RWPE1 (cell line): ENCODE measurements around the gene ZNF282.
A peak's percentile ranks its signal among the peaks of the same experiment; 100 is the strongest.
"Not testable (repeated sequence)": the region's sequence is repeated elsewhere in the genome, so short reads cannot be mapped to it uniquely, and the experiment has no call there.

Experiments used
- CTCF ChIA-PET: fragments of 350-600 bp; sonication (Branson Sonifier 250); formaldehyde crosslinking; extraction: SDS; loops from one replicate; lab custom pipeline; 2021; lab: Yijun Ruan, JAX
- POLR2A ChIA-PET: fragments of 400-600 bp; formaldehyde crosslinking; extraction: SDS; loops from one replicate; lab custom pipeline; 2020; ENCODE audit warnings: antibody characterized with exemption; ENCODE audit not compliant: low non-redundant PET; lab: Yijun Ruan, JAX
- DNase-seq: peaks from one replicate; pipeline ENCODE4 v3.0.0; 2012; ENCODE audit warnings: low spot score
- H3K27ac ChIP-seq: fragments of 450-650 bp; 2 replicates; pipeline ENCODE4 v1.5.1; 2017
- CTCF ChIP-seq: fragments of 450-650 bp; conservative IDR thresholded peaks from 2 replicates; pipeline ENCODE4 v1.5.1; 2017; ENCODE audit warnings: low read depth, mild to moderate bottlenecking

The ZNF282 gene

GRCh38 chr7:149220534-149220933 is 25.2 kb downstream of the ZNF282 start:
- TF ChIP-seq CTCF: no peak
- ChIA-PET CTCF (no interaction called here), POLR2A (no interaction called here)
- DNase-seq: peak; percentile 73
- peak overlapping the region; percentile 41 for H3K27ac ChIP-seq

- ChIA-PET POLR2A (no interaction called here), CTCF (no interaction called here)
- no peak for DNase-seq
- no peak for TF ChIP-seq CTCF
- H3K27ac ChIP-seq: no peak overlapping the region
Observed at GRCh38 chr7:149223176-149223575, 27.8 kb downstream of the ZNF282 start.

- DNase-seq: no peak
- POLR2A ChIA-PET: no interaction called here
- no peak overlapping the region for H3K27ac ChIP-seq
- TF ChIP-seq CTCF: no peak
- CTCF ChIA-PET: no interaction called here
Observed at GRCh38 chr7:149223761-149224160, 28.4 kb downstream of the ZNF282 start.

- CTCF ChIA-PET: interaction anchor here (0.7 kb wide), 1 partner anchor 225 kb away, joined by 3 read pairs; no protein-coding TSS in a partner anchor
- no peak overlapping the region for H3K27ac ChIP-seq
- DNase-seq: no peak
- no peak for TF ChIP-seq CTCF
- POLR2A ChIA-PET: no interaction called here
Observed at GRCh38 chr7:149224352-149224751, 29.0 kb downstream of the ZNF282 start.

GRCh38 chr7:149225106-149225505 is 29.8 kb downstream of the ZNF282 start:
- ChIA-PET CTCF (no interaction called here), POLR2A (no interaction called here)
- TF ChIP-seq CTCF: no peak
- DNase-seq: no peak
- H3K27ac ChIP-seq: peak overlapping the region; percentile 15

- no peak for DNase-seq
- H3K27ac ChIP-seq: peak overlapping the region; percentile 15
- no peak for TF ChIP-seq CTCF
- CTCF ChIA-PET: no interaction called here
- POLR2A ChIA-PET: no interaction called here
Observed at GRCh38 chr7:149225656-149226055, 30.3 kb downstream of the ZNF282 start.

GRCh38 chr7:149226366-149226765 is 31.0 kb downstream of the ZNF282 start:
- peak overlapping the region; percentile 43 for H3K27ac ChIP-seq
- DNase-seq, CTCF ChIA-PET, POLR2A ChIA-PET: not testable (repeated sequence)
